K562 (cell line): ENCODE measurements around the gene MATN1. TPM values are rescaled to one million over a fixed set of nuclear protein-coding genes. Genes with fewer than 3 reads are reported as not detected.
A peak's percentile ranks its signal among the peaks of the same experiment; 100 is the strongest.

ENCODE experiments used
- ATAC-seq: fragments of 200-7000 bp; cut with Tn5 transposase; 3 replicates; pipeline ENCODE4 v1.9.1; 2020; ENCODE audit warnings: moderate library complexity
- BruUV-seq: library from RNA; stranded (reverse); fragments of 400-500 nt; replicated peaks from 2 replicates; lab custom pipeline; 2021; lab: Mats Ljungman, UMichigan
- CTCF ChIA-PET: fragments of 300-600 bp; formaldehyde crosslinking; extraction: SDS; loops from one replicate; lab custom pipeline; 2021; ENCODE audit warnings: low intra/inter-chr PET ratio; lab: Yijun Ruan, JAX
- POLR2A ChIA-PET: fragments of 300-600, 350-650 bp; sonication (Branson Sonifier 250); formaldehyde crosslinking; extraction: SDS; loops from one replicate; lab custom pipeline; 2021; ENCODE audit warnings: antibody characterized with exemption, inconsistent platforms; lab: Yijun Ruan, JAX
- DNase-seq, 4 experiments: peaks; one replicate each; pipeline versions ENCODE4 v3.0.0 to v3.0.0-alpha.2; 2011 to 2018; ENCODE audit warnings: low spot score in 3 of 4, mixed read lengths in 3 of 4; ENCODE audit errors: extremely low read depth in 1 of 4
- FAIRE-seq: peaks from 2 replicates; lab custom pipeline; 2011; peaks lifted over from hg19 to GRCh38; lab: Jason Lieb, UNC
- H2AFZ ChIP-seq: 2 replicates; pipeline ENCODE4 v1.6.0; 2011; ENCODE audit warnings: low read depth, low read length, control low read depth, inconsistent platforms
- H3K27ac ChIP-seq: fragments of 200-600 bp; 3 replicates; pipeline ENCODE4 v1.8.0; 2011; ENCODE audit warnings: low read depth, mild to moderate bottlenecking, control low read depth, inconsistent platforms, low read length, moderate library complexity, mixed read lengths; ENCODE audit errors: extremely low read depth
- H3K27me3 ChIP-seq, 2 experiments: fragments of 300-600 bp in 1 of 2; 2 replicates in 1 of 2; 3 replicates in 1 of 2; pipeline versions ENCODE4 v1.6.0 to v1.8.0; 2011; ENCODE audit warnings: inconsistent platforms in 2 of 2, low read length in 2 of 2, mild to moderate bottlenecking in 1 of 2, mixed read lengths in 1 of 2, moderate library complexity in 1 of 2; ENCODE audit not compliant: control insufficient read depth in 2 of 2, insufficient read depth in 2 of 2
- H3K36me3 ChIP-seq: fragments of 300-600 bp; 3 replicates; pipeline ENCODE4 v1.8.0; 2011; ENCODE audit warnings: mild to moderate bottlenecking, low read length, inconsistent platforms; ENCODE audit not compliant: control insufficient read depth, insufficient read depth
- H3K4me1 ChIP-seq, 2 experiments: fragments of 200-600 bp in 1 of 2; replicated peaks in 1 of 2; 2 replicates in 1 of 2; 3 replicates in 1 of 2; pipeline versions ENCODE4 v1.5.1 to v1.8.0; 2011; ENCODE audit warnings: inconsistent platforms in 2 of 2, low read length in 2 of 2, mild to moderate bottlenecking in 1 of 2, mixed read lengths in 1 of 2, moderate library complexity in 1 of 2; ENCODE audit not compliant: control insufficient read depth in 2 of 2, insufficient read depth in 2 of 2
- H3K4me2 ChIP-seq: 2 replicates; pipeline ENCODE4 v1.6.1; 2011; ENCODE audit warnings: low read length, control low read depth, inconsistent platforms, mixed read lengths; ENCODE audit not compliant: insufficient read depth
- H3K4me3 ChIP-seq: fragments of 200-600 bp; sonication (generic), shearing (Covaris generic); 2 replicates; pipeline ENCODE4 v1.5.1; 2016; ENCODE audit warnings: control low read depth, inconsistent platforms
- H3K79me2 ChIP-seq: fragments of 200-600 bp; 3 replicates; pipeline ENCODE4 v1.8.0; 2011; ENCODE audit warnings: low read length, inconsistent platforms; ENCODE audit not compliant: control insufficient read depth, insufficient read depth
- H3K9ac ChIP-seq, 2 experiments: 2 replicates each; pipeline versions ENCODE4 v1.6.0 to v1.6.1; 2011; ENCODE audit warnings: low read depth in 2 of 2, low read length in 2 of 2, control low read depth in 1 of 2, inconsistent platforms in 1 of 2, mild to moderate bottlenecking in 1 of 2, mixed read lengths in 1 of 2; ENCODE audit not compliant: insufficient read depth in 1 of 2
- H3K9me1 ChIP-seq: one replicate; pipeline ENCODE4 v1.6.0; 2011; ENCODE audit warnings: inconsistent platforms, mild to moderate bottlenecking, low read length, moderate library complexity; ENCODE audit not compliant: control insufficient read depth, insufficient read depth
- H3K9me3 ChIP-seq: replicated peaks from 2 replicates; pipeline ENCODE4 v1.5.1; 2011; ENCODE audit warnings: low read depth, low read length, inconsistent platforms; ENCODE audit not compliant: control insufficient read depth, insufficient read depth
- H4K20me1 ChIP-seq: replicated peaks from 2 replicates; pipeline ENCODE4 v1.6.1; 2011; ENCODE audit warnings: low read length, inconsistent platforms, mixed read lengths; ENCODE audit not compliant: control insufficient read depth, insufficient read depth
- ARHGAP35 ChIP-seq: fragments of 450-650 bp; IDR thresholded peaks from 2 replicates; pipeline ENCODE4 v1.6.1; 2018; ENCODE audit not compliant: partially characterized antibody
- SMAD1 ChIP-seq: fragments of 150-350 bp; IDR thresholded peaks from 2 replicates; pipeline ENCODE4 v1.6.1; 2014; ENCODE audit warnings: low read length, low read depth; ENCODE audit not compliant: partially characterized antibody
- SOX6 ChIP-seq: fragments of 450-650 bp; IDR thresholded peaks from 2 replicates; pipeline ENCODE4 v1.6.1; 2014; ENCODE audit warnings: mild to moderate bottlenecking
- USF2 ChIP-seq: sonication (generic); formaldehyde crosslinking; IDR thresholded peaks from 2 replicates; pipeline ENCODE4 v1.5.0; 2020; ENCODE audit warnings: missing genetic modification reagents
- ZNF143 ChIP-seq: sonication (generic); formaldehyde crosslinking; IDR thresholded peaks from 2 replicates; pipeline ENCODE4 v1.9.0; 2022; ENCODE audit warnings: mild to moderate bottlenecking, missing genetic modification reagents
- ZNF512 ChIP-seq: IDR thresholded peaks from 2 replicates; pipeline ENCODE4 v1.6.1; 2016; ENCODE audit warnings: missing genetic modification characterization, missing compliant biosample characterization
- WGBS: fragments of 100-300 bp; shearing (Covaris generic); methylation state at CpG from one replicate; pipeline ENCODE4 v1.1.6; 2016; ENCODE audit warnings: low coverage, mixed read lengths; ENCODE audit not compliant: insufficient coverage; ENCODE audit errors: missing lambda C conversion rate; 5-methylcytosine and 5-hydroxymethylcytosine counted together
- in situ Hi-C: fragments of 300-500 bp; cut with MboI; formaldehyde crosslinking; loops from 4 replicates; pipeline ENCODE4 v1.15.0; 2018; ENCODE audit warnings: inconsistent platforms, mixed read lengths
- intact Hi-C: fragments of 100-400 bp; cut with micrococcal nuclease; formaldehyde crosslinking; loops from 2 replicates; pipeline ENCODE4 v1.14.2; 2022
- polyA plus RNA-seq, 8 experiments: library from polyadenylated mRNA; depleted of rRNA in 4 of 8; stranded (reverse) in 5 of 8; unstranded in 3 of 8; fragments of >200 nt; fragmentation: Nextera tagmentation in 2 of 8; fragmentation: Illumina TruSeq in 1 of 8; extraction: Ambion mirVana in 2 of 8; extraction: Trizol in 1 of 8; gene quantifications; 2 replicates each; pipeline versions ENCODE4 v1.2.1 to v1.2.3, GENCODE V29; 2011 to 2014; ENCODE audit warnings: inconsistent platforms in 1 of 8, missing spikeins in 1 of 8
- total RNA-seq, 7 experiments: library from RNA; depleted of rRNA in 6 of 7; stranded (reverse); fragments of >200 nt in 6 of 7; fragmentation: Illumina TruSeq in 2 of 7; extraction: Trizol in 2 of 7; gene quantifications; 2 replicates each; pipeline versions ENCODE4 v1.2.1 to v1.2.3, GENCODE V29; 2011 to 2021; ENCODE audit warnings: low replicate concordance in 1 of 7

The MATN1 gene
- total and polyA plus RNA-seq, 9 of the 15 experiments (the other 6 are each of a cell fraction or from before 2014, with no cell fraction given): 0.10 to 2.3 (median 1.2) TPM

- peaks cover 16 to 71% of the 10 kb centered on the region in 2 experiments for H3K27me3 ChIP-seq
- no TSS peak for BruUV-seq
- H4K20me1 ChIP-seq: no peaks in the 10 kb centered on the region; the same call in 1 of the 2 replicates
- no peak for DNase-seq
- intact Hi-C loops: no loop called here
- ChIA-PET POLR2A (interaction anchor here (1.2 kb wide), 1 partner anchor 11 kb away, joined by 3 read pairs; no protein-coding TSS in a partner anchor), CTCF (no interaction called here)
- H3K9me1 ChIP-seq: no peaks in the 10 kb centered on the region
- H2AFZ ChIP-seq: no peak overlapping the region
- no peaks in the 10 kb centered on the region for H3K4me1 ChIP-seq
- H3K9ac ChIP-seq: no peak overlapping the region
- in situ Hi-C loops: no loop called here
- ATAC-seq: peak; percentile 14
- H3K4me3 ChIP-seq: no peak overlapping the region
- no peaks in the 10 kb centered on the region for H3K36me3 ChIP-seq
- H3K9me3 ChIP-seq: no peaks in the 10 kb centered on the region
- 1% methylated on average over 7 of the region's 7 CpGs for WGBS
- TF ChIP-seq SOX6 (no peak), ZNF512 (tag) (no peak), ARHGAP35 (no peak), USF2 (CRISPR knock-in tag) (no peak), ZNF143 (no peak), SMAD1 (no peak)
- no peak overlapping the region for H3K27ac ChIP-seq
- H3K79me2 ChIP-seq: no peaks in the 10 kb centered on the region
- FAIRE-seq: peak; percentile 62
- H3K4me2 ChIP-seq: no peak overlapping the region
Observed at GRCh38 chr1:30665216-30666010, 58.0 kb downstream of the MATN1 start.
